ENCODE data around the gene RPS6KB1. TPM values are rescaled to one million over a fixed set of nuclear protein-coding genes. Genes with fewer than 3 reads are reported as not detected.
"Not testable (repeated sequence)": the region's sequence is repeated elsewhere in the genome, so short reads cannot be mapped to it uniquely, and the experiment has no call there.

The RPS6KB1 gene
- total and polyA plus RNA-seq, 9 of the 15 experiments (the other 6 are each of a cell fraction or from before 2014, with no cell fraction given) = 8.8 to 60.7 (median 35.1) TPM

GRCh38 chr17:59848778-59849177 is 44.1 kb upstream of the RPS6KB1 start (continued):
- peak; percentile 72 for TF ChIP-seq CEBPG (CRISPR knock-in tag; IDR thresholded peaks at IDR 0.05)
- peak; percentile 74 to 84 for TF ChIP-seq CEBPG (tag; conservative IDR thresholded peaks at IDR 0.05 in 1 of 2, IDR thresholded peaks at IDR 0.05 in 1 of 2)
- TF ChIP-seq CEBPB (tag; IDR thresholded peaks at IDR 0.05) = peak; percentile 93
- peak; percentile 83 for TF ChIP-seq TFAP4 (CRISPR knock-in tag; IDR thresholded peaks at IDR 0.05; ENCODE audit: borderline replicate concordance)
- TF ChIP-seq KLF13 (tag; IDR thresholded peaks at IDR 0.05; ENCODE audit: borderline replicate concordance, low read depth) = no peak
- TF ChIP-seq, protein P1, sequence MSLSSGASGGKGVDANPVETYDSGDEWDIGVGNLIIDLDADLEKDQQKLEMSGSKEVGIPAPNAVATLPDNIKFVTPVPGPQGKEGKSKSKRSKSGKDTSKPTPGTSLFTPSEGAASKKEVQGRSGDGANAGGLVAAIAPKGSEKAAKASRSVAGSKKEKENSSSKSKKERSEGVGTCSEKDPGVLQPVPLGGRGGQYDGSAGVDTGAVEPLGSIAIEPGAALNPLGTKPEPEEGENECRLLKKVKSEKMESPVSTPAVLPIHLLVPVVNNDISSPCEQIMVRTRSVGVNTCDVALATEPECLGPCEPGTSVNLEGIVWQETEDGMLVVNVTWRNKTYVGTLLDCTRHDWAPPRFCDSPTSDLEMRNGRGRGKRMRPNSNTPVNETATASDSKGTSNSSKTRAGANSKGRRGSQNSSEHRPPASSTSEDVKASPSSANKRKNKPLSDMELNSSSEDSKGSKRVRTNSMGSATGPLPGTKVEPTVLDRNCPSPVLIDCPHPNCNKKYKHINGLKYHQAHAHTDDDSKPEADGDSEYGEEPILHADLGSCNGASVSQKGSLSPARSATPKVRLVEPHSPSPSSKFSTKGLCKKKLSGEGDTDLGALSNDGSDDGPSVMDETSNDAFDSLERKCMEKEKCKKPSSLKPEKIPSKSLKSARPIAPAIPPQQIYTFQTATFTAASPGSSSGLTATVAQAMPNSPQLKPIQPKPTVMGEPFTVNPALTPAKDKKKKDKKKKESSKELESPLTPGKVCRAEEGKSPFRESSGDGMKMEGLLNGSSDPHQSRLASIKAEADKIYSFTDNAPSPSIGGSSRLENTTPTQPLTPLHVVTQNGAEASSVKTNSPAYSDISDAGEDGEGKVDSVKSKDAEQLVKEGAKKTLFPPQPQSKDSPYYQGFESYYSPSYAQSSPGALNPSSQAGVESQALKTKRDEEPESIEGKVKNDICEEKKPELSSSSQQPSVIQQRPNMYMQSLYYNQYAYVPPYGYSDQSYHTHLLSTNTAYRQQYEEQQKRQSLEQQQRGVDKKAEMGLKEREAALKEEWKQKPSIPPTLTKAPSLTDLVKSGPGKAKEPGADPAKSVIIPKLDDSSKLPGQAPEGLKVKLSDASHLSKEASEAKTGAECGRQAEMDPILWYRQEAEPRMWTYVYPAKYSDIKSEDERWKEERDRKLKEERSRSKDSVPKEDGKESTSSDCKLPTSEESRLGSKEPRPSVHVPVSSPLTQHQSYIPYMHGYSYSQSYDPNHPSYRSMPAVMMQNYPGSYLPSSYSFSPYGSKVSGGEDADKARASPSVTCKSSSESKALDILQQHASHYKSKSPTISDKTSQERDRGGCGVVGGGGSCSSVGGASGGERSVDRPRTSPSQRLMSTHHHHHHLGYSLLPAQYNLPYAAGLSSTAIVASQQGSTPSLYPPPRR (CRISPR knock-in tag; IDR thresholded peaks at IDR 0.05; ENCODE audit: borderline replicate concordance) = no peak
- TF ChIP-seq CUX1 (CRISPR knock-in tag; IDR thresholded peaks at IDR 0.05) = no peak
- no peak for TF ChIP-seq HSF4 (CRISPR knock-in tag; IDR thresholded peaks at IDR 0.05; ENCODE audit: borderline replicate concordance)

- intact Hi-C loops (cut with micrococcal nuclease); H3K79me2 ChIP-seq (ENCODE audit: control insufficient read depth, insufficient read depth, low read length); H3K9me1 ChIP-seq (ENCODE audit: control insufficient read depth, insufficient read depth, low read length); BruUV-seq (replicated peaks); H3K27ac ChIP-seq (ENCODE audit: extremely low read depth, low read depth, low read length); H3K27me3 ChIP-seq (ENCODE audit: control insufficient read depth in 2 of 2, insufficient read depth in 2 of 2, low read length in 2 of 2); in situ Hi-C loops (cut with MboI); CTCF ChIA-PET (ENCODE audit: low intra/inter-chr PET ratio); H3K4me2 ChIP-seq (ENCODE audit: insufficient read depth, low read length); H3K9ac ChIP-seq (ENCODE audit: insufficient read depth in 1 of 2, low read depth in 2 of 2, low read length in 2 of 2); H4K20me1 ChIP-seq (replicated peaks; ENCODE audit: control insufficient read depth, insufficient read depth, low read length); ATAC-seq; H3K36me3 ChIP-seq (ENCODE audit: control insufficient read depth, insufficient read depth, low read length); H3K4me3 ChIP-seq; DNase-seq (ENCODE audit: extremely low read depth in 1 of 4, low spot score in 3 of 4); H3K9me3 ChIP-seq (replicated peaks; ENCODE audit: control insufficient read depth, insufficient read depth, low read depth, low read length); FAIRE-seq; H2AFZ ChIP-seq (ENCODE audit: low read depth, low read length): not testable (repeated sequence)
- H3K4me1 ChIP-seq (replicated peaks in 1 of 2; ENCODE audit: control insufficient read depth in 2 of 2, insufficient read depth in 2 of 2, low read length in 2 of 2) = peaks cover 12 to 27% of the 10 kb centered on the region in 2 experiments
- POLR2A ChIA-PET = interaction anchor here (0.6 to 3.1 kb wide), 3 partner anchors 12 to 1618 kb away, joined by 3 to 12 read pairs (median 4); no protein-coding TSS in a partner anchor
- 87% methylated on average over 14 of the region's 15 CpGs for WGBS (ENCODE audit: insufficient coverage, low coverage, missing lambda C conversion rate)
Measured at GRCh38 chr17:59850311-59850710, 42.6 kb upstream of the RPS6KB1 start.
